Fibroblast of villous mesenchyme (primary cell): ENCODE measurements around the gene MAP2K5. TPM values are rescaled to one million over a fixed set of nuclear protein-coding genes. Genes with fewer than 3 reads are reported as not detected.

Experiments used
- DNase-seq: peaks from one replicate; pipeline ENCODE4 v3.0.0-alpha.2; 2010; ENCODE audit warnings: low read depth
- H3K4me3 ChIP-seq: 2 replicates; pipeline ENCODE4 v1.5.1; 2011; ENCODE audit warnings: low read depth, mild to moderate bottlenecking, low read length
- total RNA-seq: library from RNA; depleted of rRNA; stranded (reverse); fragments of >200 nt; gene quantifications from 2 replicates; pipeline ENCODE4 v1.2.3, GENCODE V29; 2012
- TF ChIP-seq, protein P1 (sequence below): IDR thresholded peaks from 2 replicates; pipeline ENCODE4 v1.5.1; 2012; ENCODE audit warnings: low read depth, mild to moderate bottlenecking, low read length; ENCODE audit not compliant: insufficient read depth

The MAP2K5 gene
- total RNA-seq, 1 donor = 6.9 TPM

- no peak overlapping the region for H3K4me3 ChIP-seq
- DNase-seq = no peak
- TF ChIP-seq, protein P1, sequence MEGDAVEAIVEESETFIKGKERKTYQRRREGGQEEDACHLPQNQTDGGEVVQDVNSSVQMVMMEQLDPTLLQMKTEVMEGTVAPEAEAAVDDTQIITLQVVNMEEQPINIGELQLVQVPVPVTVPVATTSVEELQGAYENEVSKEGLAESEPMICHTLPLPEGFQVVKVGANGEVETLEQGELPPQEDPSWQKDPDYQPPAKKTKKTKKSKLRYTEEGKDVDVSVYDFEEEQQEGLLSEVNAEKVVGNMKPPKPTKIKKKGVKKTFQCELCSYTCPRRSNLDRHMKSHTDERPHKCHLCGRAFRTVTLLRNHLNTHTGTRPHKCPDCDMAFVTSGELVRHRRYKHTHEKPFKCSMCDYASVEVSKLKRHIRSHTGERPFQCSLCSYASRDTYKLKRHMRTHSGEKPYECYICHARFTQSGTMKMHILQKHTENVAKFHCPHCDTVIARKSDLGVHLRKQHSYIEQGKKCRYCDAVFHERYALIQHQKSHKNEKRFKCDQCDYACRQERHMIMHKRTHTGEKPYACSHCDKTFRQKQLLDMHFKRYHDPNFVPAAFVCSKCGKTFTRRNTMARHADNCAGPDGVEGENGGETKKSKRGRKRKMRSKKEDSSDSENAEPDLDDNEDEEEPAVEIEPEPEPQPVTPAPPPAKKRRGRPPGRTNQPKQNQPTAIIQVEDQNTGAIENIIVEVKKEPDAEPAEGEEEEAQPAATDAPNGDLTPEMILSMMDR = no peak
These were observed 22.5 kb downstream of the MAP2K5 start for GRCh38 chr15:67564968-67565345.

- no peak overlapping the region for H3K4me3 ChIP-seq
- no peak for DNase-seq
- TF ChIP-seq, protein P1 = no peak
These were observed 27.2 kb downstream of the MAP2K5 start for GRCh38 chr15:67569668-67570067.

DNA sequence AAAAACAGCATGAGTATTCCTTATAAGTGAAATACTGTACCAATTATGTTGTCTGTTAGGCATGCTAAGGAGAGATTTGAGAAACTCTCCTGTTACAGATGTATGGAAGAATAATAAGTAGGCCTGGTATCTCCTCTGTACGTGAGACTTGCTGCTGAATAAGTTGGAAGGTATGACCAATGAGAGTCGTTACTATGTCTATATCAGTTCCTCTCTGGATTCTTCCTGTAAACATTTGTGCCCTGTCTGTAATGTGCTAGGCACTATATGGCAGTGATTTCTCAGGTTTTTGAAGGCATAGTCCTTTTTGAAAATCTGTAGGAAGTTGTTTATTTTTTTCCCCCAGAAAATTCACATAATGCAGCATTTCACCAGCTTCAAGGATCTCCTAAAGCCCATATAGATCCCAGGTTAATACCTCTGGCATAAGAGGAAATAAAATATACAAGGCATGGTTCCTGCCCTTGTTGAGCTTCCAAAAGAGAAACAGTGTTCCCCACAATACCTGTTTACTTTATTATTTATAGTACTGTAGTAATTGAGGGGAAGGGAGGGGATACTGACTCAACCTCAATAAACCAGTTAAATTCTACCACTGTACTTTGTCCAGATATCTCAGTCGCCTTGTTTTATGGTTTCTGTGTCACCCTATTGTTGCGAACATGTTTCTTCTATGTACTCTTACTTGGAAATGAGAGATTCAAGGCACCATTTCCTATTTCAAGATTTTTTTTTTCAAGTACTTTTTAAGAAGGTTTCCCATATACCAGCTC, 28.6 kb downstream of the MAP2K5 start:
- DNase-seq = no peak
- TF ChIP-seq, protein P1 = no peak
- no peak overlapping the region for H3K4me3 ChIP-seq

- TF ChIP-seq, protein P1 = no peak
- DNase-seq = peak; percentile 36
- no peak overlapping the region for H3K4me3 ChIP-seq
These were observed 29.3 kb downstream of the MAP2K5 start for GRCh38 chr15:67571648-67572415.

DNA sequence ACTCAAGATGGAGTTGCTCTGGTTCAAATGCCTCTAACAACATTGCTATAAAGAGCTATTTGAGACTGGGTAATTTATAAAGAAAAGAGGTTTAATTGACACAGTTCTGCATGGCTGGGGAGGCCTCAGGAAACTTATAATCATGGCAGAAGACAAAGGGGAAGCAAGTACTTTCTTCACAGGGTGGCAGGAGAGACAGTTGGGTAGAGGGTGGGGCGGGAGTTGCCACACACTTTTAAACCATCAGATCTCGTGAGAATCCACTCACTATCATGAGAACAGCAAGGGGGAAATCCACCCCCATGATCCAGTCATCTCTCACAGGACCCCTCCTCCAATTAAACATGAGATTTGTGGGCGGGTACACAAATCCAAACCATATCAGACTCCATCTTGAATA, 30.7 kb downstream of the MAP2K5 start:
- TF ChIP-seq, protein P1 = no peak
- DNase-seq = no peak
- H3K4me3 ChIP-seq = no peak overlapping the region

DNA sequence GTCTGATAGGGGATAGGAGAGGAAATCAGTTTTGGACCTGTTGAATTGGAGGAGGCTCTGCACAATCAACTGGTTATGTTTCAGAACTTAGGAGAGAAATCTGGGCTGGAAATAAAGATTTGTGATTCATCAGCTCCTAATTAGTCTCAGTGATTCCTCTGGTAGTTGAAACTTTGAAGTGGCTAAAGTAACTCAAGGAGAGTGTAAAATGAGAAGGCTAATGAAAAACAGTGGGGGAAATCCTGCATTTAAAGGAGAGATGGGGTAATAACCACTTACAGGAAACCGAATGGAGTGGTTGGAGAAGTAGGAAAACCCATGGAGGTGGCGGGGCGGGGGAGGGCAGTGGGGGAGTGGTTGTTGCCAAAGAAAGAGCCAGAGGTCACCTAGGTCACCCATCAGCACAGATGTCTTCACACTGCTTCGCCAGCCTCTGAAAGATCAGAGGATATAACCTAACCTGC, 32.6 kb downstream of the MAP2K5 start:
- DNase-seq = no peak
- TF ChIP-seq, protein P1 = no peak
- no peak overlapping the region for H3K4me3 ChIP-seq
